IMR-90 (cell line): ENCODE measurements around the gene ARHGEF12. TPM values are rescaled to one million over a fixed set of nuclear protein-coding genes. Genes with fewer than 3 reads are reported as not detected.

Experiments used
- ATAC-seq: fragments of 200-7000 bp; cut with Tn5 transposase; 2 replicates; pipeline ENCODE4 v1.9.1; 2020; ENCODE audit warnings: low read depth, mild to moderate bottlenecking, moderate library complexity
- BruUV-seq: library from RNA; stranded (reverse); fragments of 400-500 nt; replicated peaks from 2 replicates; lab custom pipeline; 2021; lab: Mats Ljungman, UMichigan
- CTCF ChIA-PET: fragments of 300-600 bp; formaldehyde crosslinking; extraction: SDS; loops from one replicate; lab custom pipeline; 2021; ENCODE audit warnings: antibody characterized with exemption; lab: Yijun Ruan, JAX
- POLR2A ChIA-PET: fragments of 300-600 bp; sonication (Branson Sonifier 250); formaldehyde crosslinking; loops from one replicate; lab custom pipeline; 2022; ENCODE audit warnings: antibody characterized with exemption; ENCODE audit not compliant: unreplicated experiment; lab: Charles Lee
- DNase-seq: peaks from one replicate; pipeline ENCODE4 v3.0.0; 2013
- H2AFZ ChIP-seq: replicated peaks from 2 replicates; pipeline ENCODE3; 2013; ENCODE audit warnings: low read length, mild to moderate bottlenecking; ENCODE audit not compliant: poor library complexity
- H2AK5ac ChIP-seq: 2 replicates; pipeline ENCODE4 v1.6.1; 2013; ENCODE audit warnings: low read depth, low read length, inconsistent platforms
- H2AK9ac ChIP-seq: replicated peaks from 2 replicates; pipeline ENCODE3; 2013; ENCODE audit warnings: mild to moderate bottlenecking, low read depth, low read length, moderate library complexity; ENCODE audit not compliant: poor library complexity
- H2BK120ac ChIP-seq: 2 replicates; pipeline ENCODE4 v1.6.1; 2013; ENCODE audit warnings: low read depth, low read length, inconsistent platforms
- H2BK15ac ChIP-seq: 3 replicates; pipeline ENCODE4 v1.6.1; 2013; ENCODE audit warnings: low read depth, low read length, inconsistent platforms
- H2BK20ac ChIP-seq: 2 replicates; pipeline ENCODE4 v1.6.1; 2013; ENCODE audit warnings: low read depth, mild to moderate bottlenecking, inconsistent platforms, low read length, moderate library complexity
- H2BK5ac ChIP-seq: 2 replicates; pipeline ENCODE4 v1.6.1; 2013; ENCODE audit warnings: mild to moderate bottlenecking, low read depth, low read length, inconsistent platforms; ENCODE audit not compliant: poor library complexity, severe bottlenecking
- H3K14ac ChIP-seq: replicated peaks from 2 replicates; pipeline ENCODE4 v1.6.1; 2013; ENCODE audit warnings: low read depth, low read length, inconsistent platforms
- H3K18ac ChIP-seq: 2 replicates; pipeline ENCODE4 v1.6.1; 2013; ENCODE audit warnings: low read depth, low read length, control low read depth
- H3K23ac ChIP-seq: 2 replicates; pipeline ENCODE4 v1.6.1; 2013; ENCODE audit warnings: low read depth, low read length, inconsistent platforms
- H3K27ac ChIP-seq: 2 replicates; pipeline ENCODE4 v1.5.1; 2013; ENCODE audit warnings: mild to moderate bottlenecking, control low read depth, low read length; ENCODE audit not compliant: insufficient read depth
- H3K27me3 ChIP-seq: 2 replicates; pipeline ENCODE4 v1.6.1; 2013; ENCODE audit warnings: low read length; ENCODE audit not compliant: control insufficient read depth, insufficient read depth
- H3K36me3 ChIP-seq: 2 replicates; pipeline ENCODE4 v1.6.1; 2013; ENCODE audit warnings: low read length, mixed read lengths; ENCODE audit not compliant: control insufficient read depth, insufficient read depth
- H3K4ac ChIP-seq: 2 replicates; pipeline ENCODE4 v1.6.1; 2013; ENCODE audit warnings: low read depth, low read length, inconsistent platforms
- H3K4me1 ChIP-seq: 2 replicates; pipeline ENCODE4 v1.6.1; 2013; ENCODE audit warnings: low read length, mixed read lengths; ENCODE audit not compliant: control insufficient read depth, insufficient read depth
- H3K4me2 ChIP-seq: 2 replicates; pipeline ENCODE4 v1.6.1; 2013; ENCODE audit warnings: low read depth, mild to moderate bottlenecking, control low read depth, low read length, moderate library complexity
- H3K4me3 ChIP-seq: 2 replicates; pipeline ENCODE4 v1.5.1; 2013; ENCODE audit warnings: low read depth, mild to moderate bottlenecking, control low read depth, low read length, moderate library complexity; ENCODE audit not compliant: insufficient read depth
- H3K56ac ChIP-seq: 2 replicates; pipeline ENCODE4 v1.6.1; 2013; ENCODE audit warnings: low read length, inconsistent platforms; ENCODE audit not compliant: insufficient read depth; ENCODE audit errors: extremely low read depth
- H3K79me1 ChIP-seq, 2 experiments: 2 replicates each; pipeline ENCODE4 v1.6.1; 2013; ENCODE audit warnings: low read length in 2 of 2, inconsistent platforms in 1 of 2, low read depth in 1 of 2
- H3K9ac ChIP-seq: 2 replicates; pipeline ENCODE4 v1.6.1; 2013; ENCODE audit warnings: low read depth, low read length, control low read depth
- H3K9me1 ChIP-seq: 2 replicates; pipeline ENCODE4 v1.6.1; 2013; ENCODE audit warnings: low read length, inconsistent platforms; ENCODE audit not compliant: insufficient read depth
- H3K9me3 ChIP-seq: 2 replicates; pipeline ENCODE4 v1.6.1; 2013; ENCODE audit warnings: low read length; ENCODE audit not compliant: control insufficient read depth, insufficient read depth
- H4K20me1 ChIP-seq: 2 replicates; pipeline ENCODE4 v1.6.1; 2013; ENCODE audit warnings: low read length, inconsistent platforms; ENCODE audit not compliant: insufficient read depth
- H4K5ac ChIP-seq: 2 replicates; pipeline ENCODE4 v1.6.1; 2013; ENCODE audit warnings: mild to moderate bottlenecking, low read depth, low read length, control low read depth
- H4K8ac ChIP-seq, 2 experiments: 2 replicates each; pipeline ENCODE4 v1.6.1; 2013; ENCODE audit warnings: low read depth in 2 of 2, low read length in 2 of 2, control low read depth in 1 of 2, inconsistent platforms in 1 of 2
- H4K91ac ChIP-seq: 2 replicates; pipeline ENCODE4 v1.6.1; 2013; ENCODE audit warnings: low read depth, low read length, inconsistent platforms; ENCODE audit not compliant: insufficient read depth
- CEBPB ChIP-seq: IDR thresholded peaks from 2 replicates; pipeline ENCODE4 v1.6.1; 2012; ENCODE audit warnings: low read depth, low read length, improper control_type of control experiment
- FOS ChIP-seq: fragments of 150-350 bp; IDR thresholded peaks from 2 replicates; pipeline ENCODE4 v1.6.1; 2016; ENCODE audit warnings: low read depth, low read length
- MAFK ChIP-seq: IDR thresholded peaks from 2 replicates; pipeline ENCODE4 v1.6.1; 2012; ENCODE audit warnings: low read depth, low read length, improper control_type of control experiment
- NFE2L2 ChIP-seq: fragments of 150-350 bp; IDR thresholded peaks from 2 replicates; pipeline ENCODE4 v1.6.1; 2016; ENCODE audit warnings: low read depth, mild to moderate bottlenecking, low read length
- POLR2A ChIP-seq: IDR thresholded peaks from 2 replicates; pipeline ENCODE4 v1.6.1; 2012; ENCODE audit warnings: mild to moderate bottlenecking, low read depth, low read length
- RAD21 ChIP-seq: IDR thresholded peaks from 2 replicates; pipeline ENCODE4 v1.6.1; 2012; ENCODE audit warnings: low read length, improper control_type of control experiment
- RCOR1 ChIP-seq: IDR thresholded peaks from 2 replicates; pipeline ENCODE4 v1.6.1; 2012; ENCODE audit warnings: mild to moderate bottlenecking, low read length, improper control_type of control experiment; ENCODE audit not compliant: insufficient replicate concordance
- RFX5 ChIP-seq: IDR thresholded peaks from 2 replicates; pipeline ENCODE4 v1.8.0; 2012; ENCODE audit warnings: low read depth, mild to moderate bottlenecking, low read length, moderate library complexity
- SMC3 ChIP-seq: fragments of 150-350 bp; IDR thresholded peaks from 2 replicates; pipeline ENCODE4 v1.6.1; 2016; ENCODE audit warnings: low read depth, mild to moderate bottlenecking, antibody characterized with exemption, low read length, moderate library complexity
- USF2 ChIP-seq: fragments of 150-350 bp; IDR thresholded peaks from 2 replicates; pipeline ENCODE4 v1.6.1; 2017; ENCODE audit warnings: mild to moderate bottlenecking, antibody characterized with exemption, low read length, low read depth
- WGBS, 2 experiments: methylation state at CpG; one replicate each; pipeline versions ENCODE4 v1.1.5 to v1.1.7; 2013; ENCODE audit warnings: missing lambda C conversion rate in 2 of 2; ENCODE audit not compliant: insufficient read length in 1 of 2; ENCODE audit errors: extremely low coverage in 2 of 2; 5-methylcytosine and 5-hydroxymethylcytosine counted together
- dilution Hi-C: fragments of 300-500 bp; cut with HindIII; formaldehyde crosslinking; loops from one replicate; pipeline ENCODE4 v1.14.3; 2018; ENCODE audit warnings: low sequenced_read_pairs; ENCODE audit not compliant: unreplicated experiment
- in situ Hi-C: fragments of 300-500 bp; cut with MboI; formaldehyde crosslinking; loops from 3 replicates; pipeline ENCODE4 v1.14.3; 2019; ENCODE audit warnings: low sequenced_read_pairs, inconsistent platforms, mixed read lengths
- intact Hi-C: fragments of 100-400 bp; cut with micrococcal nuclease; formaldehyde crosslinking; loops from 2 replicates; pipeline ENCODE4 v1.10.0; 2022
- polyA plus RNA-seq, 3 experiments: library from polyadenylated mRNA; depleted of rRNA; stranded (reverse); fragments of >200 nt; gene quantifications; 2 replicates each; pipeline ENCODE4 v1.2.3, GENCODE V29; 2012; ENCODE audit warnings: low replicate concordance in 1 of 3
- total RNA-seq: library from RNA; depleted of rRNA; stranded (reverse); fragments of >200 nt; gene quantifications from 2 replicates; pipeline ENCODE4 v1.2.3, GENCODE V29; 2012

Gene ARHGEF12
- total and polyA plus RNA-seq, 2 of the 4 experiments (the other 2 are of a cell fraction): 25.5 to 115 TPM

- DNase-seq (peak; percentile 59), ATAC-seq (no peak)
- in situ Hi-C loops: no loop called here
- no peak overlapping the region for H2AK9ac ChIP-seq
- no peak overlapping the region for H4K5ac ChIP-seq
- BruUV-seq: no TSS peak
- no peak overlapping the region for H3K18ac ChIP-seq
- H3K9me1 ChIP-seq: no peaks in the 10 kb centered on the region
- H3K4me2 ChIP-seq: peak overlapping the region; percentile 47; the same call in 1 of the 2 replicates
- no peaks in the 10 kb centered on the region for H3K27me3 ChIP-seq
- H2AK5ac ChIP-seq: no peak overlapping the region
- no peaks in the 10 kb centered on the region for H3K36me3 ChIP-seq
- intact Hi-C loops: no loop called here
- ChIA-PET POLR2A (no interaction called here), CTCF (interaction anchor here (2.3 kb wide), 1 partner anchor 11 kb away, joined by 8 read pairs; no protein-coding TSS in a partner anchor)
- H4K91ac ChIP-seq: no peak overlapping the region
- no peak overlapping the region for H3K9ac ChIP-seq
- peaks cover 71% of the 10 kb centered on the region for H4K20me1 ChIP-seq
- no peak overlapping the region for H2BK15ac ChIP-seq
- no peak overlapping the region for H2BK5ac ChIP-seq
- H3K4me3 ChIP-seq: no peak overlapping the region
- no peak overlapping the region for H3K56ac ChIP-seq
- H3K79me1 ChIP-seq: peaks cover 0 to 43% of the 10 kb centered on the region in 2 experiments; a peak in 3 of 4 replicates
- H2BK20ac ChIP-seq: no peak overlapping the region
- peaks cover 2% of the 10 kb centered on the region; the same call in 1 of the 2 replicates for H3K4me1 ChIP-seq
- H3K9me3 ChIP-seq: peaks cover 3% of the 10 kb centered on the region
- TF ChIP-seq FOS: no peak
- no peak for TF ChIP-seq NFE2L2
- no peak for TF ChIP-seq CEBPB
- no peak for TF ChIP-seq MAFK
- TF ChIP-seq USF2: no peak
- no peak for TF ChIP-seq RCOR1
- TF ChIP-seq RAD21: no peak
- TF ChIP-seq POLR2A: no peak
- TF ChIP-seq RFX5: no peak
- TF ChIP-seq SMC3: no peak
- H3K14ac ChIP-seq: 0 out of 2 replicates have a peak overlapping the region, but pooled peaks have one; percentile 78
- H2BK120ac ChIP-seq: no peak overlapping the region
- H3K23ac ChIP-seq: no peak overlapping the region
- H3K4ac ChIP-seq: no peak overlapping the region
- no peak overlapping the region; the same call in 1 of the 2 replicates for H3K27ac ChIP-seq
- WGBS, 2 experiments: no CpG with 5 or more reads among the region's 3 CpGs
- H2AFZ ChIP-seq: no peak overlapping the region
- H4K8ac ChIP-seq: no peak overlapping the region
- dilution Hi-C loops: no loop called here
Measured at GRCh38 chr11:120375076-120375475, 38.9 kb downstream of the ARHGEF12 start.
